ENCODE data around the gene ZNF319. TPM values are rescaled to one million over a fixed set of nuclear protein-coding genes. Genes with fewer than 3 reads are reported as not detected.

ZNF319 gene
- total and polyA plus RNA-seq, 2 of the 8 experiments (the other 6 are each of a cell fraction or from before 2014, with no cell fraction given) = 3.3 to 5.5 TPM

DNA sequence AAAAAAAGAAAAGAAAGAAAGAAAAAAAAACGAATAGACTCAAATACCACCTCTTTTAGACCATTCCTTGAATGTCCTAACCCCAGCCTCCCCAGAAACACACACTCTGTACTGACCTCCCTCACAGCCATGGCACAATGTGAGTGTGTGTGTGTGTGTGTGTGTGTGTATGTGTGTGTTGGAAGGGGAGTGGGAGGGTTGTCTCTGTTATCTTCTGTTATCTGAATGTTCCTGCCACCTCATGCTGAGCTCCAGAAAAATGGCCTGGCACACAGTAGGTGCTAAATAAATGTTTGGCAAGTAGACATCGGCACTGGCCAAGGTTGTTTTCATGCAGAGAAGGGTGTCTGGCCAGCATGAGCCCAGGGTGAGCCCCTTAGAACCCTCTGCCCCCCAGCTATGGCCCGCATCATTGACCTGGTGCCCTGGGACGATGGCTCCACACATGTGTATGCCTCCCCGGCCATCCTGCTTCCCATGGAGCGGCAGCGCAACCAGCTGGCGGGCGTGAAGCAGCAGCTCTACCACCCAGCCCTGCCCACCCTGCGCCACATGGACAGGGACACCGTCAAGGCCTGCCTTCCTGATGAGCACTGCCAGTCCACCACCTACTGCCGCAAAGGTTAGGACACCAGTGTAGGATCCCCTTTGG is 22.9 kb downstream of the ZNF319 start:
- H3K4me3 ChIP-seq (ENCODE audit: extremely low read depth in 1 of 4, insufficient read depth in 2 of 4, low read depth in 3 of 4, low read length in 4 of 4) = no peak overlapping the region
- no peaks in the 10 kb centered on the region for H3K9me3 ChIP-seq (ENCODE audit: insufficient read depth in 2 of 2, low read depth in 1 of 2, low read length in 1 of 2)
- H3K18ac ChIP-seq (ENCODE audit: extremely low read depth, low read length) = no peak overlapping the region
- no peaks in the 10 kb centered on the region for H3K36me3 ChIP-seq (ENCODE audit: control insufficient read depth in 2 of 4, insufficient read depth in 4 of 4, low read length in 3 of 4)
- WGBS, 2 experiments (ENCODE audit: extremely low coverage in 1 of 2, insufficient coverage in 1 of 2, insufficient read length in 1 of 2, insufficient replicate concordance in 2 of 2, low coverage in 1 of 2, low lambda C conversion rate in 2 of 2, missing lambda C conversion rate in 1 of 2) = 84% methylated on average over 11 of the region's 12 CpGs; no CpG with 5 or more reads in 1 of the 2 experiments
- H2AFZ ChIP-seq (ENCODE audit: low read length) = no peak overlapping the region
- H3K4me2 ChIP-seq (ENCODE audit: insufficient read depth in 1 of 2, low read depth in 2 of 2, low read length in 2 of 2) = no peak overlapping the region
- no peak for FAIRE-seq
- no peak overlapping the region for H3K9ac ChIP-seq (replicated peaks in 1 of 4; ENCODE audit: extremely low read depth in 1 of 4, low read depth in 3 of 4, low read length in 3 of 4)
- 0 out of 2 replicates have a peak overlapping the region, but pooled peaks have one; percentile 2 for H2BK12ac ChIP-seq (ENCODE audit: low read depth, low read length)
- no peak overlapping the region for H3K4ac ChIP-seq (replicated peaks; ENCODE audit: insufficient read length, low read depth, low read length)
- H4K5ac ChIP-seq (ENCODE audit: insufficient read length, low read depth, low read length) = no peak overlapping the region
- no peaks in the 10 kb centered on the region for H4K20me1 ChIP-seq (replicated peaks in 1 of 2; ENCODE audit: control insufficient read depth in 1 of 2, insufficient read depth in 2 of 2, low read length in 2 of 2)
- H2BK20ac ChIP-seq (ENCODE audit: low read length) = no peak overlapping the region
- no peaks in the 10 kb centered on the region for H3K79me2 ChIP-seq (ENCODE audit: control insufficient read depth in 1 of 2, insufficient read depth in 2 of 2, low read length in 2 of 2)
- H2BK15ac ChIP-seq (ENCODE audit: low read length) = no peak overlapping the region
- no peak overlapping the region for H3K27ac ChIP-seq (ENCODE audit: low read depth, low read length)
- no peaks in the 10 kb centered on the region; the same call in 1 of the 2 replicates for H3K23me2 ChIP-seq (ENCODE audit: low read depth, low read length)
- no peak overlapping the region for H3K23ac ChIP-seq (ENCODE audit: insufficient read length)
- H3K56ac ChIP-seq (replicated peaks; ENCODE audit: insufficient read length, low read depth, low read length) = no peak overlapping the region
- no peak overlapping the region for H2BK5ac ChIP-seq (ENCODE audit: low read depth, low read length)
- no peak overlapping the region for H4K91ac ChIP-seq (replicated peaks; ENCODE audit: insufficient read length, low read length)
- ChIA-PET CTCF (ENCODE audit: partially characterized antibody) (interaction anchor here (0.6 to 6.4 kb wide), 20 partner anchors 11 to 984 kb away, joined by 3 to 63 read pairs (median 3); partner anchors contain the start of gene KATNB1), POLR2A (ENCODE audit: partially characterized antibody) (interaction anchor here (1.6 kb wide), 1 partner anchor 11 kb away, joined by 5 read pairs; no protein-coding TSS in a partner anchor)
- DNase-seq (ENCODE audit: low read depth in 1 of 2, low spot score in 2 of 2) = no peak
- H2BK120ac ChIP-seq (replicated peaks; ENCODE audit: low read depth, low read length) = no peak overlapping the region
- no peak overlapping the region for H3K14ac ChIP-seq (ENCODE audit: insufficient read length)
- H2AK5ac ChIP-seq (ENCODE audit: low read depth, low read length) = no peak overlapping the region
- no peaks in the 10 kb centered on the region for H3K27me3 ChIP-seq (replicated peaks in 1 of 4; ENCODE audit: control insufficient read depth in 3 of 4, extremely low read depth in 1 of 4, insufficient read depth in 3 of 4, low read length in 3 of 4)
- H3K79me1 ChIP-seq (ENCODE audit: low read depth, low read length) = no peaks in the 10 kb centered on the region
- no peak overlapping the region; the same call in 1 of the 2 replicates for H4K8ac ChIP-seq (ENCODE audit: extremely low read depth, insufficient read depth, low read length)
- H3K4me1 ChIP-seq (replicated peaks in 1 of 4; ENCODE audit: control insufficient read depth in 3 of 4, insufficient read depth in 4 of 4, low read length in 3 of 4) = no peaks in the 10 kb centered on the region; a peak in 1 of 7 replicates
- TF ChIP-seq SIN3A (conservative IDR thresholded peaks at IDR 0.05 in 1 of 2, IDR thresholded peaks at IDR 0.05 in 1 of 2; ENCODE audit: low read depth in 1 of 2, low read length in 2 of 2) (no peak), CTBP2 (IDR thresholded peaks at IDR 0.05; ENCODE audit: borderline replicate concordance, insufficient read depth, insufficient read length, low read length) (no peak), RAD21 (IDR thresholded peaks at IDR 0.05 in 1 of 2, conservative IDR thresholded peaks at IDR 0.05 in 1 of 2; ENCODE audit: low read depth in 2 of 2, low read length in 2 of 2) (peak; percentile 80 to 88), SAP30 (IDR thresholded peaks at IDR 0.05; ENCODE audit: insufficient read depth, insufficient replicate concordance, low read length) (no peak), TAF1 (IDR thresholded peaks at IDR 0.05; ENCODE audit: low read depth, low read length) (no peak), RXRA (IDR thresholded peaks at IDR 0.05; ENCODE audit: insufficient read depth, low read depth, low read length) (no peak), SIX5 (IDR thresholded peaks at IDR 0.05; ENCODE audit: low read depth, low read length) (no peak), BRCA1 (IDR thresholded peaks at IDR 0.05; ENCODE audit: low read depth, low read length) (no peak), HDAC6 (IDR thresholded peaks at IDR 0.05; ENCODE audit: low read depth, low read length) (no peak), CBX5 (IDR thresholded peaks at IDR 0.05; ENCODE audit: low read depth, low read length) (no peak)
